Measurements from ENCODE around the gene PDE5A.
"Not testable (repeated sequence)": the region's sequence is repeated elsewhere in the genome, so short reads cannot be mapped to it uniquely, and the experiment has no call there.

The PDE5A gene

GRCh38 chr4:119657111-119657611, 28.6 kb upstream of the PDE5A start:
- no peak for DNase-seq
- CTCF ChIA-PET, result no interaction called here
- H3K27ac Mint-ChIP-seq, result no peak overlapping the region
- no peaks in the 10 kb centered on the region for H3K9me3 Mint-ChIP-seq
- H3K4me3 Mint-ChIP-seq, result no peak overlapping the region
- no peaks in the 10 kb centered on the region for H3K4me1 Mint-ChIP-seq
- no peaks in the 10 kb centered on the region for H3K36me3 Mint-ChIP-seq
- H3K27me3 Mint-ChIP-seq, result no peaks in the 10 kb centered on the region

GRCh38 chr4:119656342-119656741, 27.7 kb upstream of the PDE5A start:
- CTCF ChIA-PET, result no interaction called here
- H3K27me3 Mint-ChIP-seq, result no peaks in the 10 kb centered on the region
- no peak overlapping the region for H3K4me3 Mint-ChIP-seq
- no peaks in the 10 kb centered on the region for H3K36me3 Mint-ChIP-seq
- no peak for DNase-seq
- no peaks in the 10 kb centered on the region for H3K4me1 Mint-ChIP-seq
- no peaks in the 10 kb centered on the region for H3K9me3 Mint-ChIP-seq
- H3K27ac Mint-ChIP-seq, result no peak overlapping the region

DNA sequence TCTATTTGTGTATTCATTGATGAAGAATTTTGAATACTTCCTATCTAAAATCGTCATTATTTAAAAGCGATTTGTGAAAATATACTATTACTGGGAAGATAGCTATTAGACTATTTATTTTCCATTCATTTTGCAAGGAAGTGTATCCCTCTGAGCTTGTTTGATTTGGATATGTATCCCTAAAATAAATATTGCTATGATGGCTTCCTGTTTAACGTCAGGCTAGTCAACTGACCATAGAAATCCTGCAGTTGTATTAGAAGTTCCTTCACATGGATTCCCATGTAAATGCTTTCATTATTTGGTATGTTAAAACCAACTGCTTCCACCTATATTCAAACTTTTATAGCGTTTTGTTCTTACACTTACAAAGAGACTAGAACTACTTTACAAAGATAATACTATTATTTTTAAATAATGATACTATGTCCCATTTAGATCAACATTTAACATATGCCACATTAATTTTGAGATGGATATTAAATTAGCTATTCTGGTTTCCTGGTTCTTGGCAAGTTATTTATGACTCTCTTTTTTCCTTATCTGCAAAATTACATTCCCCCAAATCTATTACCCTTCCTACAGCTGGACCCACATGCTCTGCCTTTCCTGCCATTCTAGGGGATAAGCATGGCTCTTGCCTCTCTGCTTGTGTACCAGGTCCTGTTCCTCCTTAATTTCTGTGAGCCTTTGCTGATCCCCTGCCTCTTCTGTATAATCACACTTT, 26.7 kb upstream of the PDE5A start:
- Mint-ChIP-seq H3K4me3 (no peak overlapping the region), H3K27ac (no peak overlapping the region), H3K4me1 (no peaks in the 10 kb centered on the region), H3K27me3 (no peaks in the 10 kb centered on the region), H3K36me3 (no peaks in the 10 kb centered on the region), H3K9me3 (no peaks in the 10 kb centered on the region)
- CTCF ChIA-PET, result no interaction called here
- DNase-seq, result no peak

- DNase-seq, result no peak
- no peaks in the 10 kb centered on the region for H3K27me3 Mint-ChIP-seq
Observed at GRCh38 chr4:119653990-119654389, 25.4 kb upstream of the PDE5A start.

GRCh38 chr4:119652998-119653397, 24.4 kb upstream of the PDE5A start:
- Mint-ChIP-seq H3K27ac (no peak overlapping the region), H3K36me3 (no peaks in the 10 kb centered on the region), H3K4me3 (no peak overlapping the region), H3K27me3 (no peaks in the 10 kb centered on the region), H3K4me1 (no peaks in the 10 kb centered on the region), H3K9me3 (no peaks in the 10 kb centered on the region)
- CTCF ChIA-PET, result no interaction called here
- no peak for DNase-seq

More at GRCh38 chr4:119653990-119654389, 25.4 kb upstream of the PDE5A start:
- CTCF ChIA-PET, result no interaction called here
- H3K4me3 Mint-ChIP-seq, result no peak overlapping the region
- H3K4me1 Mint-ChIP-seq, result no peaks in the 10 kb centered on the region
- H3K9me3 Mint-ChIP-seq, result no peaks in the 10 kb centered on the region
- H3K27ac Mint-ChIP-seq, result no peak overlapping the region
- no peaks in the 10 kb centered on the region for H3K36me3 Mint-ChIP-seq

DNA sequence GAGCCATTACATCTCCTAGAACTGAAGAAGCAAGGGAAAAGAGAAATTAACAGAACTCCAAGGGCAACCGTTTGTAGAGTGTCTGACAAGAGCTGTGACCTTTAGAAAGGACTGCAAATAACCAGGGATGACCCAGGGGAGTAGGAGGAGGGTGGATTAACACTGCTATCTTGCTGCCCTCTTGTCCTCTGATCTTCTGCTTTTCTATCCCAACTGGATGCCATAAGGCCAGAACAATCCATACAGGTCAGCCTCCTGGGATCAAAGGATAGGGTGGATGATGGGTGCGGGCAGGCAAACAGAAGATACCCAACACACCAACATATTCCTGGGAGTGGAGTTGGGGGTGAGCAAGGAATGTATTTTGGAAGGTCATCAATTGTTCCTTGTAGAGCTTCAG, 19.8 kb upstream of the PDE5A start:
- H3K36me3 Mint-ChIP-seq, result no peaks in the 10 kb centered on the region
- H3K4me1 Mint-ChIP-seq, result no peaks in the 10 kb centered on the region
- no peak for DNase-seq
- H3K9me3 Mint-ChIP-seq, result no peaks in the 10 kb centered on the region
- H3K4me3 Mint-ChIP-seq, result no peak overlapping the region
- H3K27ac Mint-ChIP-seq, result no peak overlapping the region
- CTCF ChIA-PET, result no interaction called here
- no peaks in the 10 kb centered on the region for H3K27me3 Mint-ChIP-seq

GRCh38 chr4:119647558-119647957, 19.0 kb upstream of the PDE5A start:
- H3K27ac Mint-ChIP-seq, result no peak overlapping the region
- no peaks in the 10 kb centered on the region for H3K36me3 Mint-ChIP-seq
- no peak overlapping the region for H3K4me3 Mint-ChIP-seq
- no peaks in the 10 kb centered on the region for H3K27me3 Mint-ChIP-seq
- no peak for DNase-seq
- no peaks in the 10 kb centered on the region for H3K4me1 Mint-ChIP-seq
- H3K9me3 Mint-ChIP-seq, result no peaks in the 10 kb centered on the region
- CTCF ChIA-PET, result no interaction called here

GRCh38 chr4:119646347-119647071, 17.9 kb upstream of the PDE5A start:
- Mint-ChIP-seq H3K36me3 (no peaks in the 10 kb centered on the region), H3K27me3 (no peaks in the 10 kb centered on the region), H3K27ac (no peak overlapping the region), H3K9me3 (no peaks in the 10 kb centered on the region), H3K4me3 (no peak overlapping the region), H3K4me1 (no peaks in the 10 kb centered on the region)
- DNase-seq, result no peak
- CTCF ChIA-PET, result interaction anchor here (0.9 kb wide), 1 partner anchor 18 kb away, joined by 3 read pairs; the partner anchor contains the start of gene PDE5A

- H3K27ac Mint-ChIP-seq, result no peak overlapping the region
- H3K36me3 Mint-ChIP-seq, result no peaks in the 10 kb centered on the region
- H3K27me3 Mint-ChIP-seq, result peaks cover 4% of the 10 kb centered on the region
- H3K4me3 Mint-ChIP-seq, result no peak overlapping the region
- CTCF ChIA-PET, result no interaction called here
- H3K9me3 Mint-ChIP-seq, result no peaks in the 10 kb centered on the region
- DNase-seq, result no peak
- no peaks in the 10 kb centered on the region for H3K4me1 Mint-ChIP-seq
Observed at GRCh38 chr4:119643306-119644042, 14.9 kb upstream of the PDE5A start.

GRCh38 chr4:119641765-119642164, 13.2 kb upstream of the PDE5A start:
- H3K4me3 Mint-ChIP-seq, result no peak overlapping the region
- H3K27me3 Mint-ChIP-seq, result peaks cover 4% of the 10 kb centered on the region
- no peak for DNase-seq
- CTCF ChIA-PET, result interaction anchor here (0.5 to 1.3 kb wide), 2 partner anchors 14 to 96 kb away, joined by 4 read pairs; partner anchors contain the start of gene PDE5A
- H3K9me3 Mint-ChIP-seq, result no peaks in the 10 kb centered on the region
- no peaks in the 10 kb centered on the region for H3K36me3 Mint-ChIP-seq
- no peaks in the 10 kb centered on the region for H3K4me1 Mint-ChIP-seq
- H3K27ac Mint-ChIP-seq, result no peak overlapping the region

GRCh38 chr4:119638359-119638758, 9.8 kb upstream of the PDE5A start:
- Mint-ChIP-seq H3K4me3 (no peak overlapping the region), H3K36me3 (no peaks in the 10 kb centered on the region), H3K4me1 (no peaks in the 10 kb centered on the region), H3K27ac (no peak overlapping the region), H3K27me3 (peaks cover 7% of the 10 kb centered on the region), H3K9me3 (no peaks in the 10 kb centered on the region)
- CTCF ChIA-PET, result interaction anchor here (1.2 kb wide), 1 partner anchor 9 kb away, joined by 4 read pairs; the partner anchor contains the start of gene PDE5A
- no peak for DNase-seq

DNA sequence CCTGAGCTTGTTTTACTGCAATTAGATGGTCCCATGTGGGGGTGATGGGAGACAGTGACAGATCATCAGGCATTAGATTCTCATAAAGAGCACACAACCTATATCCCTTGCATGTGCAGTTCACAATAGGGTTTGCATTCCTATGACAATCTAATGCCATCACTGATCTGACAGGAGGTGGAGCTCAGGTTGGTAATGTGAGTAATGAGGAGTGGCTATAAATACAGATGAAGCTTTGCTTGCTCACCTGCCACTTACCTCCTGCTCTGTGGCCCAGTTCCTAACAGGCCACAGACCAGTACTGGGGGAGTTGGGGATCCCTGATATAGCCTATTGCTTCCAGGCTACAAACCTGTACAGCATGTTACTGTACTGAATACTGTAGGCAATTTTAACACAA, 8.2 kb upstream of the PDE5A start:
- H3K27ac Mint-ChIP-seq, DNase-seq, H3K9me3 Mint-ChIP-seq, H3K36me3 Mint-ChIP-seq, H3K4me3 Mint-ChIP-seq, H3K4me1 Mint-ChIP-seq, CTCF ChIA-PET: not testable (repeated sequence)
- peaks cover 12% of the 10 kb centered on the region for H3K27me3 Mint-ChIP-seq

DNA sequence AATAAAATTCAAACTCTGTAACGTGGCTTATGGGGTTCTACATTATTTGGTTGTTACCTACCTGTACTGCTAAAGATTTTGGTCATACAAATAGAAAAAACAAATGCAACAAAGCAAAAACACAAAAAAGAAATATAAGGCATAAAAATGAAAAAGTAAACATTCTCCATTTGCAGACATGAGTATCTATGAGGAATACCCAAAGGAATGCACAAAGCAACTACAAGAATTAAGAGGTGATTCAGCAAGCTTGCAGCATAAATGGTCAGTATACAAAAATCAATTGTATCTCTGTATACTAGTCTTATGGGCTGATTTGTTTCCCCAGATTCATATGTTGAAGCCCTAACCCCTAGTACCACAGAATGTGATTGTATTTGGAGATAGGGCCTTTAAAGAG, 3.6 kb upstream of the PDE5A start:
- CTCF ChIA-PET, result no interaction called here
- H3K36me3 Mint-ChIP-seq, result no peaks in the 10 kb centered on the region
- no peak for DNase-seq
- H3K4me1 Mint-ChIP-seq, result peaks cover 15% of the 10 kb centered on the region
- H3K9me3 Mint-ChIP-seq, result no peaks in the 10 kb centered on the region
- no peak overlapping the region for H3K27ac Mint-ChIP-seq
- H3K27me3 Mint-ChIP-seq, result peaks cover 36% of the 10 kb centered on the region
- no peak overlapping the region for H3K4me3 Mint-ChIP-seq

DNA sequence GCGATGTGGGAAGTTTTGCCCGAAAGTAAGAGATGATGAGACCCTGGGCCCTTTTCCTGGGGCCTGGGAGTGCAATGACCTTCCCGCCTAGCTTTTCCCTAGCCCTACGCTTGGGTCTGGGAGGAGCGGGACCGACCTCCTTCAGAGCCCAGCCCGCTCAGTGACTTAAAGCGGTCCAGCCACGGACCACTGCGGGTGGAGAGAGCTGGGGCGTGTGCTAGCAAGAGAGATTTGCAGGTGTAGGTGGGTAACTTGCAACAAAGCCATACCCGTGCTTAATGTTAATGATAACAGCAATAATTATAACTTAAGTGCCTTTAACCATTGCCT, 503 bp upstream of the PDE5A start:
- Mint-ChIP-seq H3K27me3 (peaks cover 43% of the 10 kb centered on the region), H3K9me3 (no peaks in the 10 kb centered on the region), H3K27ac (no peak overlapping the region), H3K4me1 (peaks cover 23% of the 10 kb centered on the region), H3K36me3 (no peaks in the 10 kb centered on the region), H3K4me3 (peak overlapping the region; percentile 76)
- DNase-seq, result no peak
- CTCF ChIA-PET, result interaction anchor here (0.7 to 2.9 kb wide), 16 partner anchors 8 to 648 kb away, joined by 3 to 26 read pairs (median 4); no protein-coding TSS in a partner anchor
